Liver (tissue), 9 donors: ENCODE measurements around the gene SMTNL2. TPM values are rescaled to one million over a fixed set of nuclear protein-coding genes. Genes with fewer than 3 reads are reported as not detected.
A peak's percentile ranks its signal among the peaks of the same experiment; 100 is the strongest.

Source experiments
- DNase-seq: peaks from one replicate; pipeline ENCODE4 v3.0.0-alpha.2; 2017; ENCODE audit warnings: low spot score
- H3K27ac ChIP-seq, 2 donors: one replicate each; pipeline ENCODE4 v1.7.0; 2013; ENCODE audit warnings: inconsistent platforms in 2 of 2, low read length in 2 of 2, control low read depth in 1 of 2, low read depth in 1 of 2, mild to moderate bottlenecking in 1 of 2
- H3K27me3 ChIP-seq, 4 donors: one replicate each; pipeline versions ENCODE4 v1.6.1 to v1.7.0; 2013; ENCODE audit warnings: low read length in 3 of 4, inconsistent platforms in 1 of 4, mild to moderate bottlenecking in 1 of 4, moderate library complexity in 1 of 4; ENCODE audit not compliant: control insufficient read depth in 4 of 4, insufficient read depth in 4 of 4
- H3K36me3 ChIP-seq, 4 donors: one replicate each; pipeline versions ENCODE4 v1.6.1 to v1.7.0; 2013; ENCODE audit warnings: low read length in 3 of 4, mild to moderate bottlenecking in 3 of 4, low read depth in 1 of 4, moderate library complexity in 1 of 4; ENCODE audit not compliant: control insufficient read depth in 4 of 4, insufficient read depth in 3 of 4
- H3K4me1 ChIP-seq, 4 donors: one replicate each; pipeline versions ENCODE4 v1.6.1 to v1.7.0; 2013; ENCODE audit warnings: low read length in 3 of 4, mild to moderate bottlenecking in 3 of 4, moderate library complexity in 1 of 4; ENCODE audit not compliant: control insufficient read depth in 4 of 4, insufficient read depth in 4 of 4
- H3K4me3 ChIP-seq, 3 donors: one replicate each; pipeline versions ENCODE4 v1.6.1 to v1.7.0; 2013; ENCODE audit warnings: low read length in 3 of 3, control low read depth in 1 of 3, low read depth in 1 of 3, mild to moderate bottlenecking in 1 of 3
- H3K9ac ChIP-seq, 2 donors: one replicate each; pipeline ENCODE4 v1.7.0; 2013; ENCODE audit warnings: low read length in 2 of 2, mild to moderate bottlenecking in 2 of 2, moderate library complexity in 2 of 2, control low read depth in 1 of 2, low read depth in 1 of 2
- H3K9me3 ChIP-seq, 4 donors: one replicate each; pipeline versions ENCODE4 v1.6.1 to v1.7.0; 2013; ENCODE audit warnings: low read length in 3 of 4; ENCODE audit not compliant: control insufficient read depth in 4 of 4
- FOXA1 ChIP-seq: IDR thresholded peaks from 2 replicates; pipeline ENCODE4 v1.6.1; 2016; ENCODE audit warnings: antibody characterized with exemption
- FOXA2 ChIP-seq: IDR thresholded peaks from 2 replicates; pipeline ENCODE4 v1.6.1; 2016; ENCODE audit warnings: antibody characterized with exemption
- GABPA ChIP-seq, 2 donors: IDR thresholded peaks in 1 of 2; conservative IDR thresholded peaks in 1 of 2; 2 replicates each; pipeline ENCODE4 v1.6.1; 2016; ENCODE audit warnings: antibody characterized with exemption in 2 of 2, mild to moderate bottlenecking in 1 of 2, moderate library complexity in 1 of 2
- HNF4A ChIP-seq, 2 donors: conservative IDR thresholded peaks; 2 replicates each; pipeline ENCODE4 v1.6.1; 2016; ENCODE audit warnings: antibody characterized with exemption in 2 of 2, mild to moderate bottlenecking in 2 of 2
- HNF4G ChIP-seq: IDR thresholded peaks from 2 replicates; pipeline ENCODE4 v1.6.1; 2016; ENCODE audit warnings: antibody characterized with exemption
- JUND ChIP-seq, 2 donors: IDR thresholded peaks; 2 replicates each; pipeline ENCODE4 v1.6.1; 2016; ENCODE audit warnings: antibody characterized with exemption in 2 of 2
- NR2F2 ChIP-seq: IDR thresholded peaks from 2 replicates; pipeline ENCODE4 v1.6.1; 2016; ENCODE audit warnings: antibody characterized with exemption
- RAD21 ChIP-seq, 2 donors: IDR thresholded peaks; 2 replicates each; pipeline ENCODE4 v1.6.1; 2016; ENCODE audit warnings: antibody characterized with exemption in 2 of 2, mild to moderate bottlenecking in 2 of 2
- RXRA ChIP-seq, 2 donors: IDR thresholded peaks; 2 replicates each; pipeline ENCODE4 v1.6.1; 2017 to 2018; ENCODE audit warnings: antibody characterized with exemption in 2 of 2, mild to moderate bottlenecking in 1 of 2
- SP1 ChIP-seq: IDR thresholded peaks from 2 replicates; pipeline ENCODE4 v1.6.1; 2018; ENCODE audit warnings: antibody characterized with exemption, mild to moderate bottlenecking
- TAF1 ChIP-seq: conservative IDR thresholded peaks from 2 replicates; pipeline ENCODE4 v1.6.1; 2016; ENCODE audit warnings: antibody characterized with exemption, mild to moderate bottlenecking
- WGBS: extraction: QIAGEN DNeasy Blood & Tissue Kit; methylation state at CpG from one replicate; pipeline ENCODE4 v1.1.7; 2013; 5-methylcytosine and 5-hydroxymethylcytosine counted together
- polyA plus RNA-seq, 2 donors: library from polyadenylated mRNA; stranded (reverse) in 1 of 2; unstranded in 1 of 2; fragments of 200-250 nt in 1 of 2; fragments of >200 nt in 1 of 2; fragmentation: Nextera tagmentation in 1 of 2; extraction: Ambion mirVana in 1 of 2; gene quantifications; one replicate each; pipeline versions ENCODE4 v1.2.1 to v1.2.3, GENCODE V29; 2013 to 2015
- total RNA-seq, 2 donors: library from RNA; depleted of rRNA; stranded (reverse); fragments of >200 nt; gene quantifications; one replicate each; pipeline ENCODE4 v1.2.3, GENCODE V29; 2014
- TF ChIP-seq, protein P1 (sequence below): IDR thresholded peaks from 2 replicates; pipeline ENCODE4 v1.6.1; 2016; ENCODE audit warnings: antibody characterized with exemption
- TF ChIP-seq, protein P2 (sequence below): fragments of 150-350 bp; IDR thresholded peaks from 2 replicates; pipeline ENCODE4 v1.5.1; 2017; ENCODE audit warnings: improper control_type of control experiment, low read depth, low read length; ENCODE audit not compliant: missing input control
- TF ChIP-seq, protein P3 (sequence below): IDR thresholded peaks from 2 replicates; pipeline ENCODE4 v1.6.1; 2016; ENCODE audit warnings: antibody characterized with exemption, mild to moderate bottlenecking
- TF ChIP-seq, protein P4 (sequence below): IDR thresholded peaks from 2 replicates; pipeline ENCODE4 v1.6.1; 2016; ENCODE audit warnings: antibody characterized with exemption
- TF ChIP-seq, protein P5 (sequence below): IDR thresholded peaks from 2 replicates; pipeline ENCODE4 v1.6.1; 2016; ENCODE audit warnings: antibody characterized with exemption
- donor health status: healthy.
- donor health status: healthy.
- donor health status: healthy.
- donor health status: healthy.
- donor health status: healthy.

SMTNL2 gene
- total and polyA plus RNA-seq, 4 donors: 0.13 to 0.29 TPM; not detected in 2

DNA sequence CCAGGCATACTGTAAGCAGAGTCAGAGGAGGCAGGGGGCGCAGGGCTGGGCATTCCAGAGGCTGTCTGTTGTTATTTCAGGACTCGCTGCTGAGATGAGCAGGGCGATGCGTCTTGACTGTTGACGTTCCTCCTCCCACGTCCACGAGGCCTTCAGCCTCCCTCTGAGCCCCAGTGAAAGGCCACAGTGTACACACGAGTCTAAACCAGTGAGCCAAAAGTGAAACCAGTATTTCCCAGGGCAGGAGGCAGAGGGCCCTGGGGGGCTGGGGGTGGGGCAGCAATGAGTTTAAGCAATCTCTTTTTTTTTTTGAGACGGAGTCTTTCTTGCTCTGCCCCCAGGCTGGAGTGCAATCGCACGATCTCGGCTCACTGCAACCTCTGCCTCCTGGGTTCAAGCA, 21.5 kb downstream of the SMTNL2 start:
- Histone ChIP-seq H3K9me3 (no peaks in the 10 kb centered on the region), H3K36me3 (no peaks in the 10 kb centered on the region), H3K27me3 (peaks cover 0 to 5% (median 0%) of the 10 kb centered on the region in 4 donors), H3K9ac (no peak overlapping the region), H3K4me3 (no peak overlapping the region), H3K4me1 (no peaks in the 10 kb centered on the region), H3K27ac (no peak overlapping the region)
- no peak for DNase-seq
- WGBS: 63% methylated on average over 12 of the region's 12 CpGs
- TF ChIP-seq HNF4A (conservative IDR thresholded peaks at IDR 0.05) (peak in 1 of 2 donors; percentile 13), RAD21 (IDR thresholded peaks at IDR 0.05) (peak in 1 of 2 donors; percentile 18), RXRA (IDR thresholded peaks at IDR 0.05) (peak in 1 of 2 donors; percentile 19), FOXA2 (no peak), SP1 (peak; percentile 53)

DNA sequence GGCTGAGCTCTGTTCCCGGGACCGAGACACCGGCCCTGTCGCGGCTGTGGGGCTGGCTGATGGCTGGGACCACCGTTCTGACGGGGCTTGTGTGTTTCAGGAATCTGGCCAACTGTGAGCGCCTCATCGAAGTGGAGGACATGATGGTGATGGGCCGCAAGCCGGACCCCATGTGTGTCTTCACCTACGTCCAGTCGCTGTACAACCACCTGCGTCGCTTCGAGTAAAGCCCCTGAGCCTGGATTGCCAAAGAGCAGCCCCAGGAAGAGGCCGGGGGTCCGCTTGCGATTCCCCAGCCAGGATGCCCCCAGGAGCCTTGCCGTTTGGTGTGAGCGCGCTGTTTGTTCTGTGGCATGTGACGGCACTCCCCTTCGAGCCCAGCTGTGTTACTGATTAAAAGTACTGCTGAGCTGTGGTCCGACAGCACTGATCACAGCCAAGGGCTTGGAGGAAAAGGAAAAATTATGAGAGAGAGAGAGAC, 23.0 kb downstream of the SMTNL2 start:
- peak overlapping the region; percentile 10 to 31 for H3K27ac ChIP-seq
- no peak for DNase-seq
- TF ChIP-seq TAF1 (no peak), RXRA (IDR thresholded peaks at IDR 0.05) (no peak), SP1 (no peak), RAD21 (IDR thresholded peaks at IDR 0.05) (no peak), HNF4G (no peak), NR2F2 (no peak), GABPA (IDR thresholded peaks at IDR 0.05 in 1 of 2, conservative IDR thresholded peaks at IDR 0.05 in 1 of 2) (no peak), FOXA1 (no peak), JUND (IDR thresholded peaks at IDR 0.05) (no peak), FOXA2 (no peak)
- TF ChIP-seq, protein P1, sequence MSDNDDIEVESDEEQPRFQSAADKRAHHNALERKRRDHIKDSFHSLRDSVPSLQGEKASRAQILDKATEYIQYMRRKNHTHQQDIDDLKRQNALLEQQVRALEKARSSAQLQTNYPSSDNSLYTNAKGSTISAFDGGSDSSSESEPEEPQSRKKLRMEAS: no peak
- TF ChIP-seq, protein P2, sequence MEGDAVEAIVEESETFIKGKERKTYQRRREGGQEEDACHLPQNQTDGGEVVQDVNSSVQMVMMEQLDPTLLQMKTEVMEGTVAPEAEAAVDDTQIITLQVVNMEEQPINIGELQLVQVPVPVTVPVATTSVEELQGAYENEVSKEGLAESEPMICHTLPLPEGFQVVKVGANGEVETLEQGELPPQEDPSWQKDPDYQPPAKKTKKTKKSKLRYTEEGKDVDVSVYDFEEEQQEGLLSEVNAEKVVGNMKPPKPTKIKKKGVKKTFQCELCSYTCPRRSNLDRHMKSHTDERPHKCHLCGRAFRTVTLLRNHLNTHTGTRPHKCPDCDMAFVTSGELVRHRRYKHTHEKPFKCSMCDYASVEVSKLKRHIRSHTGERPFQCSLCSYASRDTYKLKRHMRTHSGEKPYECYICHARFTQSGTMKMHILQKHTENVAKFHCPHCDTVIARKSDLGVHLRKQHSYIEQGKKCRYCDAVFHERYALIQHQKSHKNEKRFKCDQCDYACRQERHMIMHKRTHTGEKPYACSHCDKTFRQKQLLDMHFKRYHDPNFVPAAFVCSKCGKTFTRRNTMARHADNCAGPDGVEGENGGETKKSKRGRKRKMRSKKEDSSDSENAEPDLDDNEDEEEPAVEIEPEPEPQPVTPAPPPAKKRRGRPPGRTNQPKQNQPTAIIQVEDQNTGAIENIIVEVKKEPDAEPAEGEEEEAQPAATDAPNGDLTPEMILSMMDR: no peak
- TF ChIP-seq, protein P3, sequence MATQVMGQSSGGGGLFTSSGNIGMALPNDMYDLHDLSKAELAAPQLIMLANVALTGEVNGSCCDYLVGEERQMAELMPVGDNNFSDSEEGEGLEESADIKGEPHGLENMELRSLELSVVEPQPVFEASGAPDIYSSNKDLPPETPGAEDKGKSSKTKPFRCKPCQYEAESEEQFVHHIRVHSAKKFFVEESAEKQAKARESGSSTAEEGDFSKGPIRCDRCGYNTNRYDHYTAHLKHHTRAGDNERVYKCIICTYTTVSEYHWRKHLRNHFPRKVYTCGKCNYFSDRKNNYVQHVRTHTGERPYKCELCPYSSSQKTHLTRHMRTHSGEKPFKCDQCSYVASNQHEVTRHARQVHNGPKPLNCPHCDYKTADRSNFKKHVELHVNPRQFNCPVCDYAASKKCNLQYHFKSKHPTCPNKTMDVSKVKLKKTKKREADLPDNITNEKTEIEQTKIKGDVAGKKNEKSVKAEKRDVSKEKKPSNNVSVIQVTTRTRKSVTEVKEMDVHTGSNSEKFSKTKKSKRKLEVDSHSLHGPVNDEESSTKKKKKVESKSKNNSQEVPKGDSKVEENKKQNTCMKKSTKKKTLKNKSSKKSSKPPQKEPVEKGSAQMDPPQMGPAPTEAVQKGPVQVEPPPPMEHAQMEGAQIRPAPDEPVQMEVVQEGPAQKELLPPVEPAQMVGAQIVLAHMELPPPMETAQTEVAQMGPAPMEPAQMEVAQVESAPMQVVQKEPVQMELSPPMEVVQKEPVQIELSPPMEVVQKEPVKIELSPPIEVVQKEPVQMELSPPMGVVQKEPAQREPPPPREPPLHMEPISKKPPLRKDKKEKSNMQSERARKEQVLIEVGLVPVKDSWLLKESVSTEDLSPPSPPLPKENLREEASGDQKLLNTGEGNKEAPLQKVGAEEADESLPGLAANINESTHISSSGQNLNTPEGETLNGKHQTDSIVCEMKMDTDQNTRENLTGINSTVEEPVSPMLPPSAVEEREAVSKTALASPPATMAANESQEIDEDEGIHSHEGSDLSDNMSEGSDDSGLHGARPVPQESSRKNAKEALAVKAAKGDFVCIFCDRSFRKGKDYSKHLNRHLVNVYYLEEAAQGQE: no peak
- TF ChIP-seq, protein P4, sequence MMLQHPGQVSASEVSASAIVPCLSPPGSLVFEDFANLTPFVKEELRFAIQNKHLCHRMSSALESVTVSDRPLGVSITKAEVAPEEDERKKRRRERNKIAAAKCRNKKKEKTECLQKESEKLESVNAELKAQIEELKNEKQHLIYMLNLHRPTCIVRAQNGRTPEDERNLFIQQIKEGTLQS: no peak
- TF ChIP-seq, protein P5, sequence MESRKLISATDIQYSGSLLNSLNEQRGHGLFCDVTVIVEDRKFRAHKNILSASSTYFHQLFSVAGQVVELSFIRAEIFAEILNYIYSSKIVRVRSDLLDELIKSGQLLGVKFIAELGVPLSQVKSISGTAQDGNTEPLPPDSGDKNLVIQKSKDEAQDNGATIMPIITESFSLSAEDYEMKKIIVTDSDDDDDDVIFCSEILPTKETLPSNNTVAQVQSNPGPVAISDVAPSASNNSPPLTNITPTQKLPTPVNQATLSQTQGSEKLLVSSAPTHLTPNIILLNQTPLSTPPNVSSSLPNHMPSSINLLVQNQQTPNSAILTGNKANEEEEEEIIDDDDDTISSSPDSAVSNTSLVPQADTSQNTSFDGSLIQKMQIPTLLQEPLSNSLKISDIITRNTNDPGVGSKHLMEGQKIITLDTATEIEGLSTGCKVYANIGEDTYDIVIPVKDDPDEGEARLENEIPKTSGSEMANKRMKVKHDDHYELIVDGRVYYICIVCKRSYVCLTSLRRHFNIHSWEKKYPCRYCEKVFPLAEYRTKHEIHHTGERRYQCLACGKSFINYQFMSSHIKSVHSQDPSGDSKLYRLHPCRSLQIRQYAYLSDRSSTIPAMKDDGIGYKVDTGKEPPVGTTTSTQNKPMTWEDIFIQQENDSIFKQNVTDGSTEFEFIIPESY: no peak
- no peaks in the 10 kb centered on the region for H3K36me3 ChIP-seq
- peak overlapping the region in 1 of 2 donors; percentile 39 for H3K9ac ChIP-seq
- H3K4me3 ChIP-seq: no peak overlapping the region
- no peaks in the 10 kb centered on the region for H3K4me1 ChIP-seq
- H3K27me3 ChIP-seq: peaks cover 0 to 5% (median 0%) of the 10 kb centered on the region in 4 donors
- H3K9me3 ChIP-seq: no peaks in the 10 kb centered on the region
- 61% methylated on average over 25 of the region's 25 CpGs for WGBS
